IPS-NIHi7 (cell line): Measurements from ENCODE around the gene CNOT3.

ENCODE experiments used
- DNase-seq: peaks from one replicate; pipeline ENCODE4 v3.0.0; 2012; ENCODE audit warnings: mixed read lengths; ENCODE audit errors: extremely low spot score

The CNOT3 gene

GRCh38 chr19:54149021-54149812 is 11.7 kb downstream of the CNOT3 start:
- no peak for DNase-seq

GRCh38 chr19:54151362-54152035 is 13.9 kb downstream of the CNOT3 start:
- DNase-seq = no peak

DNA sequence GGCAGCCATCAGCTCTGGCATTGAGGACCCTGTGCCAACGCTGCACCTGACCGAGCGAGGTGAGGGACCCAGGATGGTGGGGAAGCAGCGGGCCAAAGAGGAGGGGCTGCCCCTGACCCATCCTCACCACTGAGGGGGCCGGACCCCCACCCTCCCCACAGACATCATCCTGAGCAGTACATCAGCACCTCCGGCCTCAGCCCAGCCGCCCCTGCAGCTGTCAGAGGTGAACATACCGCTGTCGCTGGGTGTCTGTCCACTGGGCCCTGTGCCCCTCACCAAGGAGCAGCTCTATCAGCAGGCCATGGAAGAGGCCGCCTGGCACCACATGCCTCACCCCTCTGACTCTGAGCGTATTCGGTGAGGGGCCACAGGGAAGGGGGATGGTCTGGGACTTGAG is 14.7 kb downstream of the CNOT3 start:
- DNase-seq = no peak

DNA sequence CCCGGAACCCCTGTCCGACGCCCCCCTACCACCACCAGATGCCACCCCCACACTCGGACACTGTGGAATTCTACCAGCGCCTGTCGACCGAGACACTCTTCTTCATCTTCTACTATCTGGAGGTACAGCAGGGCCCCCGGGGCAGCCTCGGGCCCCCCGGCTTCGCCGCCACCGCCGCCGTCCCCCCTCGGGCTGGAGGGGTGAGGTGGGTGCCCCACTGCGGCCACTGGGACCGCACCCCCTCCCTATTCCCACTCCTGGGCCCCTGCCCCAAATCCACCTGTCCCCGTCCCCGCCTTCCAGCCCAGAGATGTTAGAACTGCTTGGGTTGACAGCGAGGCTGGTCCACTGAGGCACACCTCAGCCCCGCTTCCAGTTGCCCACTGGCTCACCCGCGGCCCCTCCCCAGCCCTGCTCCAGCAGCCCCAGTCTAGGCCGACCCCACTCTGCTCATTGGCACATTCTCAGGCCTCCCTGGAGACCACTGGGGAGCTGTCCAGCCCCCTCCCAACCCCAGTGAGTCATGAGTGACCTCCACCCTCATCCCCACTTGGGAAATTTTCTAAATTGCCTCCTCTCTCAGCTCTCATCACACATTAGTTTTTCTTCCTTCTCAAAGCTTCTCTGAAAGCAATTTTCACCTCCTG is 15.4 kb downstream of the CNOT3 start:
- no peak for DNase-seq

DNA sequence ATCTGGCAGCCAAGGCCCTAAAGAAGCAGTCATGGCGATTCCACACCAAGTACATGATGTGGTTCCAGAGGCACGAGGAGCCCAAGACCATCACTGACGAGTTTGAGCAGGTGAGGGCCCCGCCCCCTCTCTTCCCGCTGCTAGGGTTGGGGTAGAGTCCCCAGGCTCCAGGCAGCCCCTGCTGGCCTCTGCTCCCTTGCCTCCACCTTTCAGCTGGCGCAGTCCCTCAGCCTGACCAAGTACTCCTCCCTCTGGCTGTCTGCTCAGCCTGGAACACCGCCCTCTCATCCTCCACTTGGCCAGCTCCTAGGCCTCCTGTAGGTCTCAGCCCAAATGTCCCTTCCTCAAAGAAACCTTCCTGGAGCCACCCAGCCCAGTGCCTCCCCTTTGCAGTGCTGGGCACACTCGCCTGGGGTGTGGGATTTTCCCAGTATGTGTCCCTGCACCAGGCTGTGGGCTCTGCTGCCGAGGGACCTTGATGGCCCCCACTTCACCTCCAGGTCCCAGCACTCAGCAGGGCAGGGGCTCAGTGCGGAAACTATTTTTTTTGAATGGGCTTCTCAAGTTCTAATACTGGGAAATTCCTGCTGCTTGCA is 16.3 kb downstream of the CNOT3 start:
- no peak for DNase-seq

DNA sequence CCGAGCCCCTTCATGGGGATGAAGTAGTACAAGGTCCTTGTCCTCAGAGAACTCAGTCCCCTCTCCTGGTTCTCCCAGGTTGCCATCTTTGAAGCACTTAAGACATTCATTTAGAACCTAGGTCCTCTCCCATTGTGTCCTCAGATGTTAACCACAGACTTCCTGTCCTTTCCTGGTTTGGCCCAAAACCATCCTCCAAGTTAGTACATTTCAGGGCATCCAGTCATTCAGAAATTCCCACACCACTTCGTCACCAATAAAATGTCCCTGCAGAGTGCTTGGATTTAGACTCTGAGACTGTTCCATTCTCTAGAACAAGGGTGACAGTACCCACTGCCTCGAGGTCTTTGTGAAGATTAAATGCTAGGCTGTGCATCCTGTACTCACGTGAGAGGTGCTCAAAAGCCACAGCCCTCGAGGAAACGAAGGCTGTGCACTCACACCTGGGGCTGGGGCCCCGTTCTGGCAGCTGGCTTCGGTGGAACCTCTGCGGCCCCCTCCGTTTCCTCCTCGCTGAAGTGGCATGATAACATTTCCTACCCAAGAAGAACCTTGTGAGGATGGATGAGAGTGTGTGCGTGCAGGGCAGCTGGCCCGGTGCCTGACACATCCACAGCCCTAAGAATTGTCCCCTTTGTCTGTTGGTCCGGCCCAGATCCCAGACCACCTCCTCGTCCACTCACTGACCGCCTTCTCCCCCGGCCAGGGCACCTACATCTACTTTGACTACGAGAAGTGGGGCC is 17.2 kb downstream of the CNOT3 start:
- no peak for DNase-seq

- no peak for DNase-seq
These were observed 18.1 kb downstream of the CNOT3 start for GRCh38 chr19:54155694-54156093.

- no peak for DNase-seq
These were observed 18.9 kb downstream of the CNOT3 start for GRCh38 chr19:54156490-54156889.

- no peak for DNase-seq
These were observed 19.4 kb downstream of the CNOT3 start for GRCh38 chr19:54156953-54157352.

DNA sequence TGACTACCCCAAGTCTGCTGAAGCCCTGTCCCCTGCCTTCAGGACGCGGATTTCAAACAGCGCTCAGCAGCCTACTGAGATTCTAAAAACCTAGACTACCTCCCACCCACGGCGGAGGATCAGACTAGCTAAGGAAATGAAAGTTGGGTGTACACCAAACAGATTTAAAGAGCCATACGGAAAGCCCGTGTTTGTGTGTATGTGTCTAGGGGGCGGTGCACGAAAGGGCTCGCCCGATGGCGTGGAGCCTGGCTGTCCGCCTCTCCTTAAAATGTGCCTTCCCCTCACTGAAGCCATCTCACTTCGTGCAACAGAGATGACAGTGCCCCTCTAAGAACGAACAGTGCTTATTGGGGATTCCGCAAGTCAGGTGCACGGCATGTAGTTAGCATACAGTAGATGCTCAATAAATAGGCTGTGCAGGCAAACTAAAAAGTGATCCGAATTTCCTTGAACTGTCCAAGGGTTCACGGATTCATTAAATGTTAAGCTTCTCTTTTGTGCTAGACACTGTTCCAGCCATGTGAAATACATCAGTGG is 21.3 kb downstream of the CNOT3 start:
- DNase-seq = no peak

DNA sequence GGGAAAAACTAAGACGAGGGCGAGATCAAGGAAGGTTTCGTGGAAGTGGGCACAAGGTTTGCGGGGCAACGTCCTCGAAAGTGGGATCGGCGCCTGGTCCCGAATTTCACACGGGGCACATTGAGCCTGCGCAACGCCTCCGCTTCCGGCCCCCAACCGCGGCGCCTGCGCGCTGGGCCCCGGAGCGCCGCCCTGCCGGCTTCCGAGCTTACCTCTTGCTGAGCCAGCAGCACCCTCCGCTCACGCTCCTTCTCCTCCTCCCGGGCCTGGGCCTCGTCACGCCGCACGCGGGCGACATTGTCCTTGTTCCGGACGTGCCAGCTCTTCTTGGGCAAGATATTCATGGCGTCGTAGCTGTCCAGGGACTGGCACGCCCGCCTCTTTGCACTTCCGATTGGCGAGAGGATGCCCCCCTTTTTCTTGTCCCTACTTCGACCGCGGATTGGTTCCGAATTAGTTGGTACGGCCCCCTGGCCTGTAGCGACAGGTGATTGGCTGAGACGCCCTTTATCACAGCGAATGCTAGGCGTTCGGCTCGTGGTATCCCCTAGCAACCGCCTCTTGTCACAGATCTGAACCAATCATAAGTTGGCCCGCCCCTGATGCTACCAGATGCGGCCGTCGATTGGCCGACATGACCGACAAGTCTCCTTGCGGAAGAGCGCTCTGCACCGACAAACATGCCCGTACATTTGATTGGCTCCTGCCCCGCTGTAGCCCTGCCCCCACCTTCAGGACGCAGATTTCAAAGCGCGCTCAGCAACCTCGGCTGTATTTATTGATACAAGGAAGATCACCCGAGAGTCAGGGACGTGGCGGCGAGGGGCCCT is 22.0 kb downstream of the CNOT3 start, which contains the start of gene LENG1:
Gene LENG1, minus strand, starts transcription at position 370 of the 830 bp plus-strand sequence. Its CDS starts 26 bp downstream, at position 344.
- DNase-seq = peak; percentile 97

DNA sequence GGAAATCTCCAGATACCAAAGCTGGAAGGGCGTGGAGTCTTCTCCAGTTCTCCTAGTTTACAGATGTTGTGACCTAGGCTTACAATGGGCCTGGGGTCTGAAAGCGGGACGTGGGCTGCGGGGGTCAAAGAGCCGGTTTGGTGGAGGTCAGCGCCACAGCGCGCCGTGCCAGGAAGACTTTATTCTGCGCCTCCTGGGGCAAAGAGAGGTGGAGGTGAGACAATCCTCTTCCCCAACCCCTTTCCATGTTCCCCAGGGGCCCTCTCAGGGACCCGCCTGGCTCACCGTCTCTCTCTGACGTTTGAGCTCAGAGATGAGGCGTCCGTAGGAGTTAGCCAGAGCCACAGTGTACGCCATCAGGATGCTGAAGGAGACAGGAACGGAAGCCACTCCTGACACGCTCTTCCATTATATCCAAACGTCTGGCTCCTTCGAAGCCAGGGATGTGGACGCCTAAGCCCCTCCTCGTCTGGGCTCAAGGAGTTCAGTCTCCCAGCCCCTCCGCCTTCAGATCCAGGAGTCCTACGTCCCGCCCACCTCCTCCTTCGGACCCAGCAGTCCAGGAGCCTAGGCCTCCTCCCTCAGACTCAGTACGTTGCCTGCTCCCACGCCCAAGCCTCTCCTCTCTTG is 22.7 kb downstream of the CNOT3 start:
- DNase-seq = no peak

GRCh38 chr19:54160854-54161253 is 23.3 kb downstream of the CNOT3 start:
- no peak for DNase-seq

- peak; percentile 78 for DNase-seq
These were observed 24.8 kb downstream of the CNOT3 start for GRCh38 chr19:54162241-54162805.

DNA sequence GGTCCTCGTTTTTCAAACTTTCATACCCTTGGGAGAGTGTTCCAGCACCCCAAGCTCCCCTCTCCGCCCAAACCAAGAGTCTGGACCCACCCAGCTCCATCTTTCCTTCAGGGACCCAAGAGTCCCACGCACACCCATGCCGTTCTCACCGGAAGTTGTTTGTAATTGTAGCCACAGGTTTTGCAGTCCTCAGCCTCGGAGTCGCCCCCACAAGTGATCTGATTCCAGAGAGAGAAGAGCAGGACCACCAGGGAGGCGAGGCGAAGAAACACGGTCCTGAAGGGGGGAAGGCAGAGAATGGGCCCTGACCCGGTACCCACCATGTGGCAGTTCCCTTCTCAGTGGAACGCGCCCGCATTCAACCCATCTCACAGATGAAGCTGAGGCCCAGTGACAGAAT is 25.3 kb downstream of the CNOT3 start:
- DNase-seq = no peak

DNA sequence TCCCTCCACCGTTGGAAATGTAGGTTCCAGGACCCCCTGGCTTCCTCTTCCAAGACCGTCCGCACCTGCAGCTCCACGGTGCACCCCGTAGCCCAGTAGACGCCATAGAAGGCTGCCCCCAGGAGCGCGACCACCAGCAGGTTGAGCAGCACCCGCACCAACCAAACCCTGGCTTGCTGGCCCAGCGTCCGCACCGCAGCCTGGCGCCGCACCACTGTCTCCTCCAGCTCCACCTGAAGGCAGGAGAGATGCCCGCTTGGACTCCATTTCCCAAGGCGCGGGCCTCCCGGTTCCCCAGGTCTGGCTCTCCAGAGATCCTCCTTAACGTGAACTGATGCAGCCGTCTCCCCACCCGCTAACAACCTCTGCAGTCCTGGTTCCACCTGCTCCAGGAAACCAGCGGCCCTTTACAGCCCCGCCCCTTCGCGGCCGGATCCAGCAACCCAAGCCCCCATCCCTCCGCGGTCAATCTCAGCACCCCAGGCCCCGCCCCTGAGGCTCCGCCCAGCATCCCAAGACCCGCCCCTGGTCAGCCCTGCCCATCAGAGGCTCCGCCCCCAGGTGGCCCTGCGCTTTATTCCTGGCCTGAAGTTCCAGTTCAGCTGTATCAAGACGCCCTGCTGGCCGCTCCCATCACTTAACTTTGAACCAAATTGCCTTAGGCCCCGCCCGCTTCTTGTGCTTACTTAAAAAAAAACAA is 27.0 kb downstream of the CNOT3 start:
- DNase-seq = peak; percentile 90

GRCh38 chr19:54165222-54165621 is 27.7 kb downstream of the CNOT3 start:
- no peak for DNase-seq

- peak; percentile 85 for DNase-seq
These were observed 30.8 kb downstream of the CNOT3 start for GRCh38 chr19:54168174-54168917.
